ENCODE data around the gene C4A.
"Not testable (repeated sequence)": the region's sequence is repeated elsewhere in the genome, so short reads cannot be mapped to it uniquely, and the experiment has no call there.

The C4A gene

GRCh38 chr6:32047539-32047854, 65.6 kb downstream of the C4A start:
- H3K9ac ChIP-seq (ENCODE audit: low read length), result no peak overlapping the region
- no peak overlapping the region for H3K4me3 ChIP-seq (ENCODE audit: insufficient read depth, low read length, poor library complexity, severe bottlenecking)
- no peaks in the 10 kb centered on the region for H3K36me3 ChIP-seq (ENCODE audit: low read length)
- no peaks in the 10 kb centered on the region for H3F3A ChIP-seq (ENCODE audit: insufficient read depth)
- H3K9me3 ChIP-seq (ENCODE audit: insufficient read depth, low read length), result no peaks in the 10 kb centered on the region
- TF ChIP-seq CTCF (IDR thresholded peaks at IDR 0.05; ENCODE audit: insufficient read depth, low read length, poor library complexity, severe bottlenecking) (no peak), EZH2phosphoT487 (conservative IDR thresholded peaks at IDR 0.05; ENCODE audit: low read length) (no peak)
- H3K9me2 ChIP-seq (replicated peaks; ENCODE audit: insufficient read depth, low read length), result no peaks in the 10 kb centered on the region
- no peak overlapping the region for H2AFZ ChIP-seq (ENCODE audit: low read depth, low read length, severe bottlenecking)
- no peaks in the 10 kb centered on the region for H4K20me1 ChIP-seq (ENCODE audit: low read depth, low read length)
- no peak overlapping the region for H3K27ac ChIP-seq (ENCODE audit: low read depth, low read length)
- no peak overlapping the region for H3K4me2 ChIP-seq (ENCODE audit: low read depth, low read length, poor library complexity, severe bottlenecking)
- no peaks in the 10 kb centered on the region for H3K79me2 ChIP-seq (ENCODE audit: insufficient read depth, low read length)
- no peaks in the 10 kb centered on the region for H3K27me3 ChIP-seq (ENCODE audit: low read length)

GRCh38 chr6:32047855-32048766, 66.3 kb downstream of the C4A start:
- Histone ChIP-seq H3F3A (ENCODE audit: insufficient read depth) (no peaks in the 10 kb centered on the region), H3K9me2 (replicated peaks; ENCODE audit: insufficient read depth, low read length) (no peaks in the 10 kb centered on the region), H3K4me2 (ENCODE audit: low read depth, low read length, poor library complexity, severe bottlenecking) (no peak overlapping the region), H2AFZ (ENCODE audit: low read depth, low read length, severe bottlenecking) (no peak overlapping the region), H4K20me1 (ENCODE audit: low read depth, low read length) (no peaks in the 10 kb centered on the region), H3K9ac (ENCODE audit: low read length) (no peak overlapping the region), H3K27me3 (ENCODE audit: low read length) (no peaks in the 10 kb centered on the region), H3K79me2 (ENCODE audit: insufficient read depth, low read length) (no peaks in the 10 kb centered on the region), H3K4me3 (ENCODE audit: insufficient read depth, low read length, poor library complexity, severe bottlenecking) (no peak overlapping the region), H3K27ac (ENCODE audit: low read depth, low read length) (no peak overlapping the region), H3K36me3 (ENCODE audit: low read length) (no peaks in the 10 kb centered on the region), H3K9me3 (ENCODE audit: insufficient read depth, low read length) (no peaks in the 10 kb centered on the region)
- TF ChIP-seq CTCF (IDR thresholded peaks at IDR 0.05; ENCODE audit: insufficient read depth, low read length, poor library complexity, severe bottlenecking), result peak; percentile 88
- TF ChIP-seq EZH2phosphoT487 (conservative IDR thresholded peaks at IDR 0.05; ENCODE audit: low read length), result no peak

- H3K79me2 ChIP-seq (ENCODE audit: insufficient read depth, low read length); H4K20me1 ChIP-seq (ENCODE audit: low read depth, low read length); H3K36me3 ChIP-seq (ENCODE audit: low read length); H3K9ac ChIP-seq (ENCODE audit: low read length); H3K4me3 ChIP-seq (ENCODE audit: insufficient read depth, low read length, poor library complexity, severe bottlenecking); H3K9me2 ChIP-seq (replicated peaks; ENCODE audit: insufficient read depth, low read length); H3K4me2 ChIP-seq (ENCODE audit: low read depth, low read length, poor library complexity, severe bottlenecking); H3F3A ChIP-seq (ENCODE audit: insufficient read depth); H3K9me3 ChIP-seq (ENCODE audit: insufficient read depth, low read length); H3K27me3 ChIP-seq (ENCODE audit: low read length); H2AFZ ChIP-seq (ENCODE audit: low read depth, low read length, severe bottlenecking); H3K27ac ChIP-seq (ENCODE audit: low read depth, low read length): not testable (repeated sequence)
Observed at GRCh38 chr6:32049149-32049548, 67.3 kb downstream of the C4A start.

GRCh38 chr6:32049736-32050135, 67.9 kb downstream of the C4A start:
- H3K9me2 ChIP-seq (replicated peaks; ENCODE audit: insufficient read depth, low read length); H3K4me3 ChIP-seq (ENCODE audit: insufficient read depth, low read length, poor library complexity, severe bottlenecking); H3F3A ChIP-seq (ENCODE audit: insufficient read depth); H3K79me2 ChIP-seq (ENCODE audit: insufficient read depth, low read length); H3K27ac ChIP-seq (ENCODE audit: low read depth, low read length); H3K4me2 ChIP-seq (ENCODE audit: low read depth, low read length, poor library complexity, severe bottlenecking); H2AFZ ChIP-seq (ENCODE audit: low read depth, low read length, severe bottlenecking); H3K9ac ChIP-seq (ENCODE audit: low read length); H3K27me3 ChIP-seq (ENCODE audit: low read length); H3K9me3 ChIP-seq (ENCODE audit: insufficient read depth, low read length); H3K36me3 ChIP-seq (ENCODE audit: low read length); H4K20me1 ChIP-seq (ENCODE audit: low read depth, low read length): not testable (repeated sequence)

All from SU-DHL-6 (cell line).